WTC11 (cell line): ENCODE measurements around the gene TOP2B. TPM values are rescaled to one million over a fixed set of nuclear protein-coding genes. Genes with fewer than 3 reads are reported as not detected.

Experiments
- ATAC-seq: fragments of 200-7000 bp; cut with Tn5 transposase; 2 replicates; pipeline ENCODE4 v1.10.0; 2021; ENCODE audit warnings: mild to moderate bottlenecking, moderate library complexity
- CTCF ChIA-PET: fragments of 300-600 bp; sonication (Branson Sonifier 250); formaldehyde crosslinking; loops from one replicate; lab custom pipeline; 2021; ENCODE audit warnings: antibody characterized with exemption; lab: Charles Lee
- POLR2A ChIA-PET: fragments of 350-600 bp; sonication (Branson Sonifier 250); formaldehyde crosslinking; loops from one replicate; lab custom pipeline; 2021; ENCODE audit warnings: antibody characterized with exemption; lab: Charles Lee
- DNase-seq: peaks from one replicate; pipeline ENCODE4 v3.0.0; 2021; ENCODE audit warnings: low spot score
- H3K27ac Mint-ChIP-seq: 2 replicates; pipeline ENCODE4 v1.8.0; 2021; ENCODE audit warnings: mixed read lengths
- H3K27me3 Mint-ChIP-seq: 2 replicates; pipeline ENCODE4 v1.8.0; 2021; ENCODE audit warnings: low read depth, mild to moderate bottlenecking, moderate library complexity, mixed read lengths
- H3K36me3 Mint-ChIP-seq: 2 replicates; pipeline ENCODE4 v1.8.0; 2021; ENCODE audit warnings: mixed read lengths
- H3K4me1 Mint-ChIP-seq: 2 replicates; pipeline ENCODE4 v1.8.0; 2022; ENCODE audit warnings: mixed read lengths
- H3K4me3 Mint-ChIP-seq: 2 replicates; pipeline ENCODE4 v1.8.0; 2021; ENCODE audit warnings: mild to moderate bottlenecking, moderate library complexity, mixed read lengths
- H3K9me3 Mint-ChIP-seq: 2 replicates; pipeline ENCODE4 v1.8.0; 2021; ENCODE audit warnings: mixed read lengths
- ARID4B ChIP-seq: sonication (generic); formaldehyde crosslinking; IDR thresholded peaks from 2 replicates; pipeline ENCODE4 v1.8.0; 2023; ENCODE audit warnings: missing genetic modification reagents, mild to moderate bottlenecking, borderline replicate concordance
- ATF3 ChIP-seq: sonication (generic); formaldehyde crosslinking; conservative IDR thresholded peaks from 2 replicates; pipeline ENCODE4 v1.8.1; 2022; ENCODE audit warnings: mild to moderate bottlenecking, missing genetic modification reagents
- CREB1 ChIP-seq: sonication (generic); formaldehyde crosslinking; IDR thresholded peaks from 2 replicates; pipeline ENCODE4 v1.8.0; 2023; ENCODE audit warnings: mild to moderate bottlenecking, missing genetic modification reagents
- CTCF ChIP-seq: fragments of 200-600 bp; IDR thresholded peaks from 2 replicates; pipeline ENCODE4 v1.8.0; 2022; ENCODE audit warnings: antibody characterized with exemption
- E2F4 ChIP-seq: sonication (generic); formaldehyde crosslinking; IDR thresholded peaks from 2 replicates; pipeline ENCODE4 v1.8.1; 2022; ENCODE audit warnings: low read depth, mild to moderate bottlenecking, moderate library complexity, missing genetic modification reagents, borderline replicate concordance
- EMX1 ChIP-seq: fragments of 250-450 bp; sonication (Bioruptor Pico); IDR thresholded peaks from 2 replicates; pipeline ENCODE4 v1.8.0; 2021; ENCODE audit warnings: mild to moderate bottlenecking
- FOXK1 ChIP-seq: sonication (generic); formaldehyde crosslinking; IDR thresholded peaks from 2 replicates; pipeline ENCODE4 v1.8.0; 2022; ENCODE audit warnings: mild to moderate bottlenecking, moderate library complexity, missing genetic modification reagents
- GTF2I ChIP-seq: fragments of 250-450 bp; sonication (Bioruptor Pico); conservative IDR thresholded peaks from 2 replicates; pipeline ENCODE4 v1.4.0; 2021; ENCODE audit warnings: mild to moderate bottlenecking
- NR3C1 ChIP-seq: sonication (generic); formaldehyde crosslinking; conservative IDR thresholded peaks from 2 replicates; pipeline ENCODE4 v1.8.1; 2023; ENCODE audit warnings: low read depth, mild to moderate bottlenecking, missing genetic modification reagents
- USF1 ChIP-seq: sonication (generic); formaldehyde crosslinking; IDR thresholded peaks from 2 replicates; pipeline ENCODE4 v1.8.0; 2022; ENCODE audit warnings: mild to moderate bottlenecking, missing genetic modification reagents
- ZMAT4 ChIP-seq: fragments of 250-450 bp; sonication (Bioruptor Pico); IDR thresholded peaks from 2 replicates; pipeline ENCODE4 v1.9.0; 2021; ENCODE audit warnings: mild to moderate bottlenecking
- ZNF263 ChIP-seq: sonication (generic); formaldehyde crosslinking; IDR thresholded peaks from 2 replicates; pipeline ENCODE4 v1.8.1; 2022; ENCODE audit warnings: low read depth, mild to moderate bottlenecking, moderate library complexity, missing genetic modification reagents
- ZNF396 ChIP-seq: fragments of 250-450 bp; sonication (Bioruptor Pico); IDR thresholded peaks from 2 replicates; pipeline ENCODE4 v1.8.0; 2021; ENCODE audit warnings: mild to moderate bottlenecking, moderate library complexity, borderline replicate concordance
- ZNF425 ChIP-seq: fragments of 250-450 bp; sonication (Bioruptor Pico); conservative IDR thresholded peaks from 2 replicates; pipeline ENCODE4 v1.9.0; 2021; ENCODE audit warnings: mild to moderate bottlenecking
- ZNF671 ChIP-seq: fragments of 250-450 bp; sonication (Bioruptor Pico); IDR thresholded peaks from 2 replicates; pipeline ENCODE4 v1.8.0; 2021; ENCODE audit warnings: mild to moderate bottlenecking
- total RNA-seq: library from RNA; stranded (reverse); gene quantifications from 3 replicates; pipeline ENCODE4 v1.2.3, GENCODE V29; 2021

The TOP2B gene
- total RNA-seq, 1 experiment from 2014 or later, result 151 TPM

GRCh38 chr3:25576831-25577454 lies 87.8 kb downstream of the TOP2B start:
- peaks cover 7% of the 10 kb centered on the region for H3K9me3 Mint-ChIP-seq
- CTCF ChIA-PET, result interaction anchor here (0.6 to 0.9 kb wide), 2 partner anchors 11 to 466 kb away, joined by 3 to 4 read pairs; no protein-coding TSS in a partner anchor
- H3K27ac Mint-ChIP-seq, result no peak overlapping the region
- no peak overlapping the region for H3K4me3 Mint-ChIP-seq
- peak; percentile 27 for ATAC-seq
- TF ChIP-seq ZNF263 (CRISPR knock-in tag) (no peak), CTCF (peak; percentile 50)
- H3K36me3 Mint-ChIP-seq, result no peaks in the 10 kb centered on the region
- peak; percentile 65 for DNase-seq
- POLR2A ChIA-PET, result no interaction called here
- peaks cover 9% of the 10 kb centered on the region for H3K4me1 Mint-ChIP-seq
- H3K27me3 Mint-ChIP-seq, result no peaks in the 10 kb centered on the region

GRCh38 chr3:25576146-25576545 lies 88.6 kb downstream of the TOP2B start:
- no peak for ATAC-seq
- Mint-ChIP-seq H3K4me3 (no peak overlapping the region), H3K4me1 (peaks cover 9% of the 10 kb centered on the region), H3K36me3 (no peaks in the 10 kb centered on the region), H3K27ac (no peak overlapping the region), H3K9me3 (0 out of 2 replicates have a peak, but pooled peaks cover 4% of the 10 kb centered on the region), H3K27me3 (no peaks in the 10 kb centered on the region)
- CTCF ChIA-PET, result interaction anchor here (0.6 to 0.9 kb wide), 2 partner anchors 10 to 465 kb away, joined by 3 to 4 read pairs; no protein-coding TSS in a partner anchor
- no peak for DNase-seq
- POLR2A ChIA-PET, result no interaction called here
- TF ChIP-seq ZMAT4 (CRISPR knock-in tag), result no peak
- TF ChIP-seq CREB1, result no peak
- no peak for TF ChIP-seq GTF2I
- no peak for TF ChIP-seq ARID4B
- no peak for TF ChIP-seq USF1 (CRISPR knock-in tag)
- TF ChIP-seq NR3C1 (CRISPR knock-in tag), result no peak
- TF ChIP-seq CTCF, result no peak
- no peak for TF ChIP-seq E2F4 (CRISPR knock-in tag)
- no peak for TF ChIP-seq ZNF671 (CRISPR knock-in tag)
- no peak for TF ChIP-seq ZNF425 (CRISPR knock-in tag)
- no peak for TF ChIP-seq FOXK1 (CRISPR knock-in tag)
- TF ChIP-seq EMX1 (CRISPR knock-in tag), result no peak
- TF ChIP-seq ATF3, result no peak
- no peak for TF ChIP-seq ZNF396 (CRISPR knock-in tag)
